ENCODE data around the gene TMC8. TPM values are rescaled to one million over a fixed set of nuclear protein-coding genes. Genes with fewer than 3 reads are reported as not detected.
A peak's percentile ranks its signal among the peaks of the same experiment; 100 is the strongest.

The TMC8 gene
- total and polyA plus RNA-seq, 2 experiments from 2014 or later = 1.1 to 3.1 TPM

DNA sequence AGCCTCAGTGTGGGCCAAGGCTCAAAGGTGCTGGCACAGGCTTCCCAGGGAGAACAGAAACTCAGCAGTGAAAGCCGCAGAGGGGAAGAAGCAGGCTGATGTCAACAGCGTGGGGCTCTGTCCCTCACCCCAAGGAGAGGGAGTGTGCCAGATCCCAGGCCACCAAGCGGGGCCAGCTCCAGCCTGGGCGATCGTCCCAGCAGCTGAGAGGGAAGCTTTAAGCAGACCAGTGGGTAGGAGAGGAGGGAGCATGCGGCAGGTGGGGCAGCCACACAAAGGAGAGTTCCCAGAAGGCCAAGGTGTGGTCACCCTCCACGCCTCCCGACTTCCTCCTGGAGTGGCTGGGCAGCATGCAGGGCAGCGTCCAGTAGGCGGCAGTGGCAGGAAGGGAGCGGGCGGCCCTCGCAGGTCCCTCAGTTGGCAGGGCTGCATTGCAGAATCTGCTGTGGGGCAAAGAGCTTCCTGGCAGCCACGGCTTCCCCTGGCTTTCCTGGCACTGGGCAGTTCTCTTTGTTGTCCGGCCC, 43.8 kb downstream of the TMC8 start:
- Histone ChIP-seq H3K27me3 (no peaks in the 10 kb centered on the region), H3K9me3 (ENCODE audit: low read depth) (no peaks in the 10 kb centered on the region), H3K4me3 (no peak overlapping the region), H3K27ac (peak overlapping the region; percentile 98), H3K4me1 (ENCODE audit: low read depth) (peaks cover 44% of the 10 kb centered on the region), H3K36me3 (peaks cover 6% of the 10 kb centered on the region)
- DNase-seq (ENCODE audit: low read depth in 1 of 2, low spot score in 1 of 2) = no peak
- TF ChIP-seq, protein P1, sequence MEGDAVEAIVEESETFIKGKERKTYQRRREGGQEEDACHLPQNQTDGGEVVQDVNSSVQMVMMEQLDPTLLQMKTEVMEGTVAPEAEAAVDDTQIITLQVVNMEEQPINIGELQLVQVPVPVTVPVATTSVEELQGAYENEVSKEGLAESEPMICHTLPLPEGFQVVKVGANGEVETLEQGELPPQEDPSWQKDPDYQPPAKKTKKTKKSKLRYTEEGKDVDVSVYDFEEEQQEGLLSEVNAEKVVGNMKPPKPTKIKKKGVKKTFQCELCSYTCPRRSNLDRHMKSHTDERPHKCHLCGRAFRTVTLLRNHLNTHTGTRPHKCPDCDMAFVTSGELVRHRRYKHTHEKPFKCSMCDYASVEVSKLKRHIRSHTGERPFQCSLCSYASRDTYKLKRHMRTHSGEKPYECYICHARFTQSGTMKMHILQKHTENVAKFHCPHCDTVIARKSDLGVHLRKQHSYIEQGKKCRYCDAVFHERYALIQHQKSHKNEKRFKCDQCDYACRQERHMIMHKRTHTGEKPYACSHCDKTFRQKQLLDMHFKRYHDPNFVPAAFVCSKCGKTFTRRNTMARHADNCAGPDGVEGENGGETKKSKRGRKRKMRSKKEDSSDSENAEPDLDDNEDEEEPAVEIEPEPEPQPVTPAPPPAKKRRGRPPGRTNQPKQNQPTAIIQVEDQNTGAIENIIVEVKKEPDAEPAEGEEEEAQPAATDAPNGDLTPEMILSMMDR (IDR thresholded peaks at IDR 0.05; ENCODE audit: low read depth, low read length) = no peak

DNA sequence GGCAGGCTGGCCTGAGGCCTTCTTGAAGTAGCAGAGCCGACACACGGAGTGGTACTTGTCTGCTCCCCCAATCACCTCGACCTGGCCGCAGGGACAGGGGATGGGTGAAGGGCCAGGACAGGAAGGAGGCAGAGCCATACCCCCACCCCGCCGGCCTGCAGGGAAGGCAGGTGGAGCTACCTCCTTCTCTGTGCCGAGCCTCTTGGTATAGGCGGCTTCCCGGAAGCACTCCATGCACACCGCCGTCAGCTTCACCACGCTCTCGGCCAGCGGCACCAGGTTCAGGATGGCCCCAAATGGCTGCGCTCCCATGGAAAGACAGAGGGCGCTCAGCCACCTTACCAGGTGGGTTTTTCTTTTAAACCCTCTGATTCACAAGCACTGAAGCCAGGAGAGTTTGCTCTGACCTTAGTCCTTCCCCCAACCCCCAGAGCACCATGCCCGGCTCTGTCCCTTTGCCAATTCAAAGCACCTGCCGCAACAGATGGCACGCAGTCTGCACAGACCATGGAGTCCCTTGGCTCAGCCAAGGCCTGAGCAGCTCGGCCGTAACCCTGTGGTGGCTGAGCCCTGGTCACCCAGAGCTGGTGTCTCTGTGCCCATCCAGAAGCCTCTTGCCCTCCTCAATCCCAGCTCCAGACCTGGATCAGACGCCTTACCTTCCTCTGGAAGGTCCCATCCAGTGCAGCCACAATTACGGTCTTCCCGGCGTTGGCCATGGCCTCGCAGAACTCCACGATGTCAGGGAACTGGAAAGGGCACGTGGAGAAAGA, 44.5 kb downstream of the TMC8 start:
- H3K4me1 ChIP-seq (ENCODE audit: low read depth) = peaks cover 48% of the 10 kb centered on the region
- H3K9me3 ChIP-seq (ENCODE audit: low read depth) = no peaks in the 10 kb centered on the region
- DNase-seq (ENCODE audit: low read depth in 1 of 2, low spot score in 1 of 2) = no peak
- peak overlapping the region; percentile 98 for H3K27ac ChIP-seq
- no peak overlapping the region for H3K4me3 ChIP-seq
- no peaks in the 10 kb centered on the region for H3K27me3 ChIP-seq
- TF ChIP-seq, protein P1 (IDR thresholded peaks at IDR 0.05; ENCODE audit: low read depth, low read length) = no peak
- H3K36me3 ChIP-seq = peaks cover 6% of the 10 kb centered on the region

DNA sequence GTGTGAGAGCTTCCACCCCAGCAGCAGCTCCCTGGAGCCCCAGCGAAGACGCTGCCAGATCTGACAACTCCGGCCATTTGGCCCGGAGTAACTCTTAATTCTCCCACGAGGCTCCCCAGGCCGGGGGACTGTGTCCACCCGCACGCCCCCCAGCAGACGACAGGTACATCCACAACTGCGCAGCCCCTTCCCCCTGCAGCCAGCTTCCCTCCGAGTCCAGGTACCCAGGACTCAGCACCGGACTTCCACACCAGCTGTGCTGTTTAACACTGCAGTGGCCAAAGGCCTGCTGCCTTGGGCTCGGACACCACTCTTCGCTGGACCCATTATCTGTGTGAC, 45.0 kb downstream of the TMC8 start:
- Histone ChIP-seq H3K4me1 (ENCODE audit: low read depth) (peaks cover 54% of the 10 kb centered on the region), H3K4me3 (no peak overlapping the region), H3K36me3 (peaks cover 6% of the 10 kb centered on the region), H3K27ac (peak overlapping the region; percentile 98), H3K9me3 (ENCODE audit: low read depth) (no peaks in the 10 kb centered on the region), H3K27me3 (no peaks in the 10 kb centered on the region)
- no peak for DNase-seq (ENCODE audit: low read depth in 1 of 2, low spot score in 1 of 2)
- TF ChIP-seq, protein P1 (IDR thresholded peaks at IDR 0.05; ENCODE audit: low read depth, low read length) = no peak

DNA sequence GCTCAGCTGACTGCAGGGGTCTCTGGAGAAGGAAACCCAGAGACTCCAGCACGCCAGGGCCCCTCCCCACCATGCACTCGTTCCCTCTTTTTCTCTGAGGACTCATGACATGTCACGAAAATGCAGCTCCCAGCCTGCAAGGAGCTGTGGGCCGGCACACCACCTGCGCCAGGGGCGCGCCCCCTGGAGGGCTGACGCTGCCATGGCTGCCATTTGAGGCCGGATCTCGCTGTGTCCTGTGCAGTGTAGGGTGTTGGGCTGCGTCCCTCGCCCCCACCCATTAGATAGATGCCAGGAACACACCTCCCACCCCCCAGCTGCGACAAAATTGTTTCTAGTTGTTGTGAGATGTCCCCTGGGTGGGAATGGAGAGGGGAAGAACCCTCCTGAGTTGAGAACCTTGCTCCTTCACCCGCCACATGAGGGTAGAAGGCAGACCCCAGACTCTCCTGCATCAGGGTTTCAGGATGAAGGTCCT, 46.0 kb downstream of the TMC8 start:
- Histone ChIP-seq H3K4me3 (no peak overlapping the region), H3K27me3 (no peaks in the 10 kb centered on the region), H3K4me1 (ENCODE audit: low read depth) (peaks cover 57% of the 10 kb centered on the region), H3K36me3 (peaks cover 6% of the 10 kb centered on the region), H3K27ac (no peak overlapping the region), H3K9me3 (ENCODE audit: low read depth) (no peaks in the 10 kb centered on the region)
- TF ChIP-seq, protein P1 (IDR thresholded peaks at IDR 0.05; ENCODE audit: low read depth, low read length) = peak; percentile 92
- DNase-seq (ENCODE audit: low read depth in 1 of 2, low spot score in 1 of 2) = peak; percentile 61 to 77

DNA sequence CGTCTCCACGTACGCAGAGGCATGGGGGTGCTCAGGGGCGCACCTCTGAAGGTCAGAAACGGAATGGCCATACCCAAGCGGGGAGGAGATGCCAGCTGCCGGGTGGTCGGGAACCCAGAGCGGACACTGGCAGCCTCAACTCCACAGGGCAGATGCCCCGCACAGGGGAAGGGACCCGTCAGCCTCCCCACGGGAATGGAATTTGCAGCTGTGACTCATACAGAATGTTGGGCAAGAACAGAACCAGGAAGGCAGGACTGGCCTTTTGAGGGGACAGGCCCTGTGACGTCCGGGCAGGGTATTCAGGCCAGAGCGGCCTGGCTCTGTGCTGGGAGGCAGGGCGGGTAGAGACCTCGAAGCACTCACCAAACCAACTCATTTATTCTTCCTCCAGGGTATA, 48.8 kb downstream of the TMC8 start:
- peak overlapping the region; percentile 48 for H3K27ac ChIP-seq
- peak in 1 of 2 donors; percentile 67 for DNase-seq (ENCODE audit: low read depth in 1 of 2, low spot score in 1 of 2)

More for the DNA sequence above, 48.8 kb downstream of the TMC8 start:
- TF ChIP-seq, protein P1 (IDR thresholded peaks at IDR 0.05; ENCODE audit: low read depth, low read length) = no peak
- Histone ChIP-seq H3K9me3 (ENCODE audit: low read depth) (no peaks in the 10 kb centered on the region), H3K4me3 (no peak overlapping the region), H3K4me1 (ENCODE audit: low read depth) (peaks cover 34% of the 10 kb centered on the region), H3K36me3 (no peaks in the 10 kb centered on the region), H3K27me3 (no peaks in the 10 kb centered on the region)

All from cardiac muscle cell (in vitro differentiated cells and primary cell).